GM12878 (cell line): Measurements from ENCODE around the gene ATP8A1. TPM values are rescaled to one million over a fixed set of nuclear protein-coding genes. Genes with fewer than 3 reads are reported as not detected.

Experiments
- ASH2L ChIP-seq: fragments of 300-600, 200-600 bp; sonication (generic); IDR thresholded peaks from 2 replicates; pipeline ENCODE4 v1.6.1; 2017; ENCODE audit warnings: low read depth, mild to moderate bottlenecking, borderline replicate concordance
- CUX1 ChIP-seq: IDR thresholded peaks from 2 replicates; pipeline ENCODE4 v1.6.1; 2012; ENCODE audit warnings: improper control_type of control experiment, low read depth, low read length; ENCODE audit not compliant: insufficient replicate concordance
- IKZF1 ChIP-seq: fragments of 450-650 bp; conservative IDR thresholded peaks from 2 replicates; pipeline ENCODE4 v1.6.1; 2017; ENCODE audit warnings: antibody characterized with exemption, mild to moderate bottlenecking
- LARP7 ChIP-seq: fragments of 450-650 bp; IDR thresholded peaks from 2 replicates; pipeline ENCODE4 v1.6.1; 2017; ENCODE audit warnings: mild to moderate bottlenecking
- MXI1 ChIP-seq: fragments of 150-350 bp; IDR thresholded peaks from 2 replicates; pipeline ENCODE4 v1.6.1; 2011; ENCODE audit warnings: low read depth, mild to moderate bottlenecking, inconsistent platforms, low read length, improper control_type of control experiment
- NR2C1 ChIP-seq: fragments of 450-650 bp; IDR thresholded peaks from 2 replicates; pipeline ENCODE4 v1.6.1; 2017; ENCODE audit warnings: antibody characterized with exemption, mild to moderate bottlenecking, moderate library complexity
- POLR2AphosphoS2 ChIP-seq: IDR thresholded peaks from 2 replicates; pipeline ENCODE4 v1.6.1; 2011; ENCODE audit warnings: low read depth, mild to moderate bottlenecking, low read length, improper control_type of control experiment, moderate library complexity
- POLR2AphosphoS5 ChIP-seq: IDR thresholded peaks from 2 replicates; pipeline ENCODE4 v1.6.1; 2011; ENCODE audit warnings: mild to moderate bottlenecking, low read length, inconsistent platforms
- SMAD5 ChIP-seq: IDR thresholded peaks from 2 replicates; pipeline ENCODE4 v1.6.1; 2016; ENCODE audit warnings: antibody characterized with exemption, low read depth
- ZSCAN29 ChIP-seq: fragments of 450-650 bp; IDR thresholded peaks from 2 replicates; pipeline ENCODE4 v1.6.1; 2017; ENCODE audit warnings: mild to moderate bottlenecking, moderate library complexity
- polyA plus RNA-seq, 11 experiments: library from polyadenylated mRNA; depleted of rRNA in 4 of 11; unstranded in 6 of 11; stranded (reverse) in 5 of 11; fragments of >200 nt; fragmentation: Nextera tagmentation in 4 of 11; fragmentation: Illumina TruSeq in 1 of 11; extraction: Ambion mirVana in 4 of 11; extraction: Trizol in 1 of 11; gene quantifications; 1 replicate in 1 of 11; 2 replicates in 10 of 11; pipeline versions ENCODE4 v1.2.1 to v1.2.3, GENCODE V29; 2011 to 2016; ENCODE audit warnings: inconsistent platforms in 2 of 11, missing spikeins in 2 of 11, low read depth in 1 of 11
- total RNA-seq, 4 experiments: library from RNA; depleted of rRNA in 3 of 4; stranded (reverse); fragments of >200 nt in 3 of 4; fragmentation: Illumina TruSeq in 1 of 4; extraction: Trizol in 1 of 4; gene quantifications; 2 replicates each; pipeline versions ENCODE4 v1.2.1 to v1.2.3, GENCODE V29; 2013 to 2021
- TF ChIP-seq, protein P1 (sequence below): IDR thresholded peaks from 2 replicates; pipeline ENCODE4 v1.6.1; 2011; ENCODE audit warnings: low read depth, mild to moderate bottlenecking, low read length, moderate library complexity, borderline replicate concordance; ENCODE audit errors: extremely low read depth
- TF ChIP-seq, protein P2 (sequence below): IDR thresholded peaks from 2 replicates; pipeline ENCODE4 v1.6.1; 2012; ENCODE audit warnings: low read depth, low read length, improper control_type of control experiment

Gene ATP8A1
- total and polyA plus RNA-seq, 10 of the 15 experiments (the other 5 are each of a cell fraction or from before 2014, with no cell fraction given): 9.0 to 116 (median 37.3) TPM

- TF ChIP-seq POLR2AphosphoS5 (0 out of 2 replicates have a peak, but pooled peaks have one; percentile 23), ZSCAN29 (no peak), POLR2AphosphoS2 (no peak), MXI1 (peak; percentile 34; the same call in 1 of the 2 replicates), ASH2L (peak; percentile 85; the same call in 1 of the 2 replicates), IKZF1 (no peak), CUX1 (no peak), LARP7 (no peak), NR2C1 (no peak), SMAD5 (no peak)
- TF ChIP-seq, protein P1, sequence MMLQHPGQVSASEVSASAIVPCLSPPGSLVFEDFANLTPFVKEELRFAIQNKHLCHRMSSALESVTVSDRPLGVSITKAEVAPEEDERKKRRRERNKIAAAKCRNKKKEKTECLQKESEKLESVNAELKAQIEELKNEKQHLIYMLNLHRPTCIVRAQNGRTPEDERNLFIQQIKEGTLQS: no peak
- TF ChIP-seq, protein P2, sequence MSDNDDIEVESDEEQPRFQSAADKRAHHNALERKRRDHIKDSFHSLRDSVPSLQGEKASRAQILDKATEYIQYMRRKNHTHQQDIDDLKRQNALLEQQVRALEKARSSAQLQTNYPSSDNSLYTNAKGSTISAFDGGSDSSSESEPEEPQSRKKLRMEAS: no peak
These were observed 805 bp downstream of the ATP8A1 start (continued) for GRCh38 chr4:42655921-42656678.
